ENCODE data around the gene RAB3C.

- no peak for TF ChIP-seq CTCF (IDR thresholded peaks at IDR 0.05)
- TF ChIP-seq POLR2A (IDR thresholded peaks at IDR 0.05): no peak
Measured at GRCh38 chr5:58836351-58836750, 253.5 kb downstream of the RAB3C start.
